Fibroblast of skin of back (primary cell): ENCODE data around the gene RYR2.
A peak's percentile ranks its signal among the peaks of the same experiment; 100 is the strongest.

ENCODE experiments used
- DNase-seq: peaks from one replicate; pipeline ENCODE4 v3.0.0-alpha.2; 2013

Gene RYR2

DNA sequence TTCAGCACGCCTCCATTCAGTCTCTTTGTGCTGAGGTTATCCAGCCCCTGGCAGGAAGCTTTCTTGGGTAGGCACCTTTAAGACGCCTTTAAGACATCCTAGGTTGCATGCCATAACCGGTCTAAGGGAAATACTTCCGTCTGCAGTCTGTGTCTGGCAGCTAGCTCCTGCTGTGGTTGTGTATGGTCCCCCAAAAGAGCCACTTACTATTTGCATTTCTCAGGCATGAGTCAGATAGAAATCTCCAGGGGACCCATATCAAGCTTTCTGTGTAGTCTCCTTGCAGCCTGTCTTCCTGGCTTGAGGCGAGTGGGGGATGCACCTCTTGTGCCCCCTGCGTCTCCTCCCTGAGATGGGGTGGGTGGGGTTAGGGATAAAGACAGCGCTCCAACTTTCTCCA lies 10.0 kb upstream of the RYR2 start:
- DNase-seq, result peak; percentile 86

GRCh38 chr1:237033061-237033460 lies 8.9 kb upstream of the RYR2 start:
- no peak for DNase-seq

GRCh38 chr1:237033804-237034203 lies 8.2 kb upstream of the RYR2 start:
- no peak for DNase-seq

DNA sequence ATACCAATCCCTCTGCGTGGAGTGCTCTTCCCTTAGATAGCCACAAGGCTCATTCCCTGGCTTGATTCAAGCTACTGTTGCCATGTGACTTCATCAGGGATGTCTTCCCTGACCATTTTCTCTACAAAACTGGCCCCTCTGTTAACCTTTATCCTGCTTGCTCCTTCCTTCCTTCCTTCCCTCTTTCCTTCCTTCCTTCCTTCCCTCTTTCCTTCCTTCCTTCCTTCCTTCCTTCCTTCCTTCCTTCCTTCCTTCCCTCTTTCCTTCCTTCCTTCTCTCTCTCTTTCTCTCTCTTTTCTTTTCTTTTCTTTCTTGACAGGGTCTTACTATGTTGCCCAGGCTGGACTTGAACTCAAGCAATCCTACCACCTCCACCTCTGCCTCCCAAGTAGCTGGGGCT lies 6.2 kb upstream of the RYR2 start:
- DNase-seq, result no peak

DNA sequence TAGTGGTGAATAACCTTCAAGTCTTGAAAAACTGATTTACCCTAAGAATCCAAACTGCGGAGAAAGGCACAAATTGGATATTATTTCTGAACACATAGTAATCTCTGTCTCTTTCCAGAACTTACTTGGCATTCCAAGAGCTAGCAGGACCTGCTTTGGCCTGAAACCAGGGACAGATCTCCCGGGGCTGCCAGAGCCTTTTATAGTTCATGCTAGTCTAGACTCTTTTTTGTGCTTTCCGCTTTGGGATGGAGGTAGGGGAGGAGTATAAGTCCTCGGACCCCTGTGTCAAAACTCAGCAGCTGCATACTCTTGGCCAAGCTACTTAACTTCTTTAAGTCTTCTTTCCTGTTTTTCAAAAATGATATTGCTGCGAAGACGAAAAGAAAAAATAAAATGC lies 3.8 kb upstream of the RYR2 start:
- no peak for DNase-seq

GRCh38 chr1:237040823-237041222 lies 1.2 kb upstream of the RYR2 start:
- no peak for DNase-seq

- no peak for DNase-seq
Observed at GRCh38 chr1:237041461-237041794, 556 bp upstream of the RYR2 start.

- no peak for DNase-seq
Observed at GRCh38 chr1:237042526-237042891, 525 bp downstream of the RYR2 start.

- no peak for DNase-seq
Observed at GRCh38 chr1:237042892-237043576, 1.1 kb downstream of the RYR2 start.

DNA sequence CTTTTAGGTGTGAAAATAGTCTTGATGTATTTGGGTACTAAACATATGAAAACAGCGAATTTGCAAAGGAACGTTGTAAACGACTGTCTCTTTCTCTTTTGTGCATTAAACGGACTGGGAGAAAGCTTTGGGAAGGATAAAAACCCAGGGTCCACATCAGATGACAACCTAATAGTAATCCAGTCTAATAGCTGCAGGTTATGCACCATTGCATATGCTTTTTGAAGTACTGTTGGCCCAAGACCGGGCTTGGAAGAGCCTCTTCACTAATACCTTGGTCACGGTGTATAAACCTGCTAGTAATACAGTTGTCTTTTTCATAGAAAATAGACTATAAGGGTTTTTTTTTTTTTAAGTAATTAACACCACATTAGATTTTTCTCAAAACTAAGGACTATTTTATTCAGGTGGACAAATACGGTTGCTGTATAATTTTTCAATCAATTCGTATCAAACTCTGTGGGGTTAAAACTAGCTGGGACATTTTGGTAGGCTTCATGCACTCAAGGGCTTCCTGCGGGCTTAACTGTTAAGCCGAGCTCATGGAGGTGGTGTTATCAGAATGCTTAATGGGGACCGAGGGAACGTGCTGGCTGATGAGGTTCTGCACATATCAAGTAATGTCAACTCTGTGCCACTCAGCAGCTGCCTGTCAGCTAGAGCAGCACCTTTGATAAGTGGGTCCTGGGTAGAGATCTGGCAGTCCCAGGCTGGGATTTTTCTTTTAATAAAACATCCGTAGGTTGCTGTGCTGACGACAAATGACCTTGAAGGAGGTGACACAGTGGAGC lies 2.1 kb downstream of the RYR2 start:
- DNase-seq, result no peak

- DNase-seq, result no peak
Observed at GRCh38 chr1:237045278-237046016, 3.5 kb downstream of the RYR2 start.

DNA sequence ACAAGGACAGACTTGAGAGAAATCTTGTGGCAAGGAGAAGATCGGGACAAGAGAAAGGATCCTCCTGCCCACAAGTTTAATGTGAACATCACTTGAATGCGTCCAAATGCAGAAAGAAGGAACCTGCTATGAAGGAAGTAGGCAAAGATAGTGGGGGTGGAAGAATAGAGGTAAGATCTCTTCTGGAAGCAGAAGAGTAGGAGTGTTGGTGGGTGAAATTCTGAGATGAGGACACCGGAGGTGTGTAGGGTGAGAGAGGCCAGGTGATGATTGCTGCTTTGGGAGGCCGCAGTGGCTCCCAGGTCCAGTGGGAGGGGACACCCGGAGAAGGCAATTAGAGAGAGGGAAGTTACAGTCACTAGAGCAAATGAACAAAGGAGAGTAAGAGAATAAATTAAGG lies 6.8 kb downstream of the RYR2 start:
- DNase-seq, result no peak

DNA sequence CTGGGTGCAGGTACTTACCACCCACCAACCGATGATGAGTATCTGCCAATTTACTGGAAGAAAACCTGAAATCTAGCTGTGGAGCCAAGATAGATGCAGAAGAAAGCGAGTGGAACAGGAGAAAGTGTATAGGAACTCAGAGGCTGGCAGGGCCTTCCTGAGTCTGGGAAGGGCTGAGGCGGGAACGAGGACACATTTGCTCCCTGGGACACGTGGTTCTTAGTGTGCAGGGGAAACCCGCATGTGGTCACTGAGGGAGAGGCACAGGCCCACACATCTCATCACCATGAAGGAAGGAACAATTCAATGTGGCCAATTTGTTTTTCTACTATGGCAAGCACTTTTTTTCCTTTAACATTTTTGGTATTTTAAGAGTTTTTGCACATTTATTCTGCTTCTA lies 8.2 kb downstream of the RYR2 start:
- no peak for DNase-seq

- DNase-seq, result no peak
Observed at GRCh38 chr1:237050915-237051314, 8.9 kb downstream of the RYR2 start.

- no peak for DNase-seq
Observed at GRCh38 chr1:237054313-237054712, 12.3 kb downstream of the RYR2 start.

- no peak for DNase-seq
Observed at GRCh38 chr1:237058470-237058869, 16.5 kb downstream of the RYR2 start.

GRCh38 chr1:237059244-237059643 lies 17.3 kb downstream of the RYR2 start:
- no peak for DNase-seq

DNA sequence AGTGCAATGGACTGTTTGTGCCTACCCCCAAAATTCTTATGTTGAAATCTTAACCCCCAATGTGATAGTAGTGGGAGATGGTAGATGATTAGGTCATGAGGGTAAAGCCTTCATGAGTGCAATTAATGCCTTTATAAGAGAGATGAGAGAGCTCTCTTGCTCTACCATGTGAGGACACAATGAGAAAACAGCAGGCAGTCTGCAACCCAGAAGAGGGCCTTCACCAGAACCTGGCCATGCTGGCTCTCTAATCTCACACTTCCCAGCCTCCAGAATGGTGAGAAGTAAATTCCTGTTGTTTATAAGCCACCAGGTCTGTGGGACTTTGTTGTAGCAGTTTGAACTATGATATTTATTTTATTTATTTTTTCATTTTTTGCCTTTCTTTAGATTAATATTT lies 21.0 kb downstream of the RYR2 start:
- DNase-seq, result no peak

DNA sequence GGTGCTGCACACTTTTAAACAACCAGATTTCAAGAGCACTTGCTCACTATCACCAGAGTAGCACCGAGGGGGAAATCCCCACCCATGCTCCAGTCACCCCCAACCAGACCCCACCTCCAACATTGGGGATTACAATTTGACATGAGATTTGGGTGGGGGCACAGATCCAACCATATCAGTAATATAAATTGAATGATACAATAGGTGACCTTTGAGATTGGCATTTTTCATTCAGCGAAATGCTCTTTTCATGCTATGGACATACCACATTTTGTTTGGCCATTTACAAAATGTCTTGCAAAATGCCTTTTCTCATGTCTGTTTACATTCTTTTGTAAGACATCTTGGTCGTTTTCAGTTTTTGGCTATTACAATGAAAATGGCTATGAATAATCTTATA lies 23.9 kb downstream of the RYR2 start:
- no peak for DNase-seq

DNA sequence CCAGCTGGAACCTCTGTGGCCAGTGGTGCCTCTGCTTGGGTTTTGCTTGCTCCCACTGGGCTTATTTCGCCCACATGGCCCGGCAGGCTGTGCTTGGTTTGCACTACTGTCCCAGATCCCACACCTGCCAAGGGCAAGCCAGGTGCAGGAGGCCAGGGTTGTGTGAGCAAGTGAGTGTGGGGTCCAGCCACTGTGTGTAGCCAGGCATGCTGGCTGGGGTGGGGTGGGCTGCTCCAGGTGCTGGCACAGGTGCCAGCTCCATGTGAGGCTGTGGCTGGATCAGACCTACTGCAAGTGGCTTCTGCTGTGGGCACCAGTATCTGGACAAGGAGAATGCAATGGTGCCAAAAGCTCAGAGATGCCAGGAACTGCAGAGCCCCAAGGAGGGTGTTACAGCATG lies 28.5 kb downstream of the RYR2 start:
- no peak for DNase-seq

DNA sequence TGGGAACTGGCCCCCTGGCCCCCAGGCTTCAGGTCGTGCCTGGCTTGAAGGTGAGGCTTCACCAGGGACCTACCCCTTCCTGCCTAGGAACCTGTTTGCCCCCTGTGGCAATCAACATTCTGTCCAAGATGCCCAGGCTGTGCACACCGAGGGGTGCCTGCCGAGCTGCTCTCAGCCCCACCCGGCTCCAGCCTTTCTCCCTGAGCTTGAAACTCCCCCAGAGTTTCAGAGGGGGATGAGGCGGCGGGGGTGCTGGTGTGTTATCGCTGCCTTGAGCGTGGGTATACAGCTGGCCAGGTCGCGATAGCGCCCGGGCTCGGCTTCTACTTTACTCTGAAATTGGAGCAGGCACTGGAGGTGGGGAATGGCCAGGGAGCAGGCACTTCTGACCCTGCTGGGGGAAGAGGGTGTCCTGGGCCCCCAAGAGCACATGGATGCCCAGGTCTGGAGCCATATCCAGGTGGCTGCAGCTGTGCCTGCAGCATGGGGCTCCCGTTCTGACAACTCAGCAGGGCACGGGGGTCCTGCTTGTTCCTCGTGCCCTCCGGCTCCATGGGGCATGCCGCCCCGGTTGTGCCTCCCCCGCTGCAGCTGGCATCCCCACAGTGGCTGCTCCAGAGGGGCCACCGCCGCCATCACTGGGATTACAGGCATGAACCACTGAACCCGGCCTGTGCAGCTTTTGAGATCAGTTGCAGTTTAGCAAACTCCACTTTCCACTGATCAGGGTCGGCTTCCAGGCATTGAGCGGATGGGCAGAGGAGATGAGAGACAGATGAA lies 29.8 kb downstream of the RYR2 start:
- DNase-seq, result no peak

DNA sequence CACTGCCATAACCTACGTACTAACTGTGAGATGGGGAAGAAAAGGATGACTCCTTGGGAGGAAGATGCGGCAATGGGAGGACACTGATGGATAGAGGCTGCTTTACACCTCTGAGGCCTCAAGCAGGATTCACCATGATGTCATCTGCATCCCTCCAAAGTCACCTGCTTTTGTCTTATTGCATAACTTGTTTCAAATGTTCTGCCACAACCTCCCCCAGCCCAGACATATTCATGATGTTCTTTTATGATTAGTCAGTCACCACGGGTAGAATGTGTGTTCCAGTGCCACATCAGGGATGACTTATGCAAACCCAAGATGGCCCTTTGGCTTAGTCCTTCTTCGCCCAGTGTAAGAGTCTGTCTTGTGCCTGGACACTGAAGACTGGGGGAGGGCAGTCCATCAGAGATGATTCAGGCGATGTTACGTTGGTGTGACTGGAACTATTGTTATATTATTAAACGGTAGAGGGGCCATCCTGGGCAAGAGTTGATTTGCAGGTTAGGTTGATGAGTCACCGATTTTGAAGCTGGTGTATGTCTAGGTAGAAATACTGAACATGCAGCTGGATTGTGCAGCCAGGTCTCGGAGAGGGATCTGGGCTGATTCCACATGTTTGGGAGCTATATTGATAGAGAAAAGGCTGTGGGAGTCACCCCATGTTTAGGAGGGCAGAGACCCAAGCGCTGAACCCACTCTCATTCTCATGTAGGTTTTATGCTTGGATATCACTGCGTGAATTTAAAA lies 32.6 kb downstream of the RYR2 start:
- DNase-seq, result no peak
